Stimulated activated effector memory CD8-positive, alpha-beta T cell treated with anti-CD3 and anti-CD28 coated beads, Interleukin-12 subunit alpha, Interleukin-12 subunit beta, amount 100 ng/mL, for 72 hours (primary cell): Measurements from ENCODE around the gene ZNF512.

ENCODE experiments used
- ATAC-seq: fragments of 150-1000 bp; cut with Tn5 transposase; 2 replicates; pipeline ENCODE4 v1.10.0; 2021
- DNase-seq, 2 donors: peaks; one replicate each; pipeline ENCODE4 v3.0.0; 2021 to 2022; ENCODE audit warnings: low spot score in 2 of 2
- H3K27ac Mint-ChIP-seq: one replicate; pipeline ENCODE4 v1.8.0; 2022; ENCODE audit warnings: mild to moderate bottlenecking, mixed read lengths
- H3K36me3 Mint-ChIP-seq: one replicate; pipeline ENCODE4 v1.8.0; 2022; ENCODE audit warnings: mild to moderate bottlenecking, mixed read lengths
- H3K4me1 Mint-ChIP-seq: one replicate; pipeline ENCODE4 v1.8.0; 2022; ENCODE audit warnings: mixed read lengths
- H3K4me3 Mint-ChIP-seq: one replicate; pipeline ENCODE4 v1.8.0; 2022; ENCODE audit warnings: mild to moderate bottlenecking, mixed read lengths
- H3K9me3 Mint-ChIP-seq: one replicate; pipeline ENCODE4 v1.8.0; 2022; ENCODE audit warnings: mixed read lengths

ZNF512 gene

GRCh38 chr2:27667446-27667845 lies 84.6 kb downstream of the ZNF512 start:
- peaks cover 28% of the 10 kb centered on the region for H3K4me1 Mint-ChIP-seq
- no peak for ATAC-seq
- H3K9me3 Mint-ChIP-seq = no peaks in the 10 kb centered on the region
- no peak for DNase-seq
- H3K27ac Mint-ChIP-seq = no peak overlapping the region
- no peak overlapping the region for H3K4me3 Mint-ChIP-seq
- peaks cover 80% of the 10 kb centered on the region for H3K36me3 Mint-ChIP-seq

- DNase-seq (no peak), ATAC-seq (no peak)
- Mint-ChIP-seq H3K4me1 (peaks cover 12% of the 10 kb centered on the region), H3K4me3 (no peak overlapping the region), H3K27ac (no peak overlapping the region), H3K9me3 (no peaks in the 10 kb centered on the region), H3K36me3 (peaks cover 100% of the 10 kb centered on the region)
Observed at GRCh38 chr2:27671235-27671634, 88.4 kb downstream of the ZNF512 start.
